Hypothalamus (tissue), 51 donors: ENCODE results near the gene FBF1.

Experiments
- DNase-seq, 51 donors: peaks; one replicate each; lab custom pipeline; 2025; lab: John Stamatoyannopoulos, UW

The FBF1 gene

DNA sequence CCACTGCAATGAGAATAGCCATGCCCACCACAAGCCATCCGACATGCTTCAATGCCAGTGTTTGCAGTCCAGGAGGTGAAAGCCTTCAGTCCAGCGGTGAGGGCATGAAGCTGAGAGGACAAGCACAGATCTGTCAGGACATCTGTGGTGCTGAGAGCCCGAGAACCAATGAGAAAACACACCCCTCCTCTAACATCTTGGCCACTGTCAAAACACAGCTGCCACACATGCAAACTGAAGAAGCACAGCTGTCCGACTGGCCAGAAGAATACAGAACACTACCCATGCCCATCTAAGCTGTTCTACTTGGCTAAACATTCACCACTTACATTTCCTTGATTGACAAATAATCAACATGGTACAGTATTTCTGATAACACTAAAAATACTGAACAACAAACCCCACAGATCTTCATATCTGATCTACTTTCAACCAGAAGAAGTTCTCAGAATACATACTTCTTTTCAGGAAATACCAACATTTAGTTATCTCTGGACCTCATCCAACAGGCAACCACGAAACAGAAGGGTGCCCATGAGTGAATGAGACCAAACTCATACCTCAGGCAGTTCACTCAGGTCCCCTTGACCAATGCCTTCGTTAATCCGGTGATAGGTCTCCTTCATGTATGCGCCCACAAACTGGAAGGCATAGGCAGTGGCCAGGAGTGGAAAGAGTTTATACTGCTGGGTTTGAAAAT is 10.2 kb upstream of the FBF1 start:
- peak in 4 of 51 donors; percentile 1 to 22 (median 7) for DNase-seq

DNA sequence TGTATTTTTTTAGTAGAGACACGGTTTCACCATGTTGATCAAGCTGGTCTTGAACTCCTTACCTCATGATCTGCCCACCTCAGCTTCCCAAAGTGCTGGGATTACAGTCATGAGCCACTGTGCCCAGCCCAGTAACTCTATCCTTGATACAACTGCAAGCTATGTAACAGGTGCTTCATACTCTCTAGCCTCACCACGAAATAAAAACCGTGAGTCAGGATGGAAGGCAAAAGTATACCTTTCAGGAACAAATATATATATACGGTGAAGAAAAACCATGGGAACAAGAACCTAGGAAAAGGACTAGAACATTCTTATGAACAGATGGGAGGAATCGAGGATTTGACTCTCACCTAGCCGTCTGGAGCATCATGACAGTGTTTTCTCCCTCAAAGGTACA is 9.6 kb upstream of the FBF1 start:
- DNase-seq, result no peak

DNA sequence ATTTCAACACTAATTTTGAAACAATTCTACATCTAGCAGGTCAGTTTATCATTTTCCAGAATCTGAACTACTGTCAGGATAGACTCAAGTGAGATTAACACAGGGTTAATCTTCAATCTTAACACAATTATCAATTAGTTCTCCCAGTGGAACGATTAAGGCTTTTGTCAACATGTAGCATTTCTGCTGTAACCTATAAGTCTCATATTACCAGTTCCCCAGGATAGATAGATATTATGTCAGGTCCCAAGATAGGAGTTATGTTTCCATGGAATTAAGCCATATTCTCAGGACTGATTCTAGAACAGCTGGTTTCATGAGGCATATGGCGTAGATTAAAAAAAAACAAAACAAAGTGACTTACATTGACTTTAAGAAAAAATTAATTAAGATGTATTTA is 4.4 kb upstream of the FBF1 start:
- DNase-seq, result no peak

DNA sequence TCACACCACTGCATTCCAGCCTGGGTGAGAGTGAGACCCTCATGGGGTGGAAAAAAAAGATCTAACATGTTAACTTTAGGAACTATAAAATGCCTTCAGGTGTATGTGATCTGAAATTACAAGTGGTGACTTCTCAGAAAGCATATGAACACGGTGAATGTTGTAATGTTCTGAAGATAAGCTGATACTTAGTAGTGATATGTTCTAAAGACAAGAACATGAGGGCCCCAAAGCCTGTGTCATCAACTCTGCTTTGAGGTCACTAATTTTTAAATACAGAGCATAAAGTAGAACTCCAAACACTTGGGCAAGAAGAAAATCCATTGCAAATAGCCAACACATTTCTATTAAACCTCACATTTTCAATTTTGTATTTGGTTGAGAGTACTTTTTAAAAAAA is 2.6 kb upstream of the FBF1 start:
- no peak for DNase-seq

DNA sequence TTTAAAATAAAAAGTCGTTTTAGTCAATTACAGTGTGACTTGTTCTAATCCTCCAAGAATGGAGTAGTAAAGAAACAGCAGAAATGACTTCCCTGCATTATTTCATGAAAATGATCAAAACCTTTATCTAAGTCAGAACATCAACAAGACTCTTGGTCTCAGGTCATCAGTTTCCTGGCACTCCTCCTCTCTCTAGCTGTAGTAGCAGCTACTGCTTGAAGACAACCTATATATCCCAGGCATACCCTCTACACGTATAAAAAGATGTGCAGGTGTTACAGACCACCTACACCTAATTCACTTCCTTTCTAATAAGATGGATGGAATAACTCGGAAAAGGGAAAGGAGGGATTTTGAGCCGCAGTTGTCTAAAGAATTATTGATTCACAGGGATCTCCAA is 1.6 kb upstream of the FBF1 start:
- no peak for DNase-seq

DNA sequence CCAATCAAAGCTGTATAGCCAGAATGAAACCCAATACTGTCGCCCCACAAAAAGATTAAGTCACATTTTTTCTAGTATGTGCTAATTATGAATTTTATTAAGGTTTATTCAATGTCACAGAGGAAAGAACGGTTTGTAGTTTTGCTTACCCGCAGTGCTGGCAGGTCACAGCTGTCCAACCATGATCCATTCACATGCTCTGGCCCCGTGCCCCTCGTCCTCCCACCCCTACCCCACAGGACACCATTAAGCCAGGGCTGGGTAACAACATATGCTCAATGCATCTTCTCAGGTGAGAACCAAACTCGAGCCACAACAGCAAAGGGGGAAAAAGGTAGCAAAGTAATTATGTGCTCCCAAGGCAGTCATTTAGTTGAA is 589 bp upstream of the FBF1 start:
- DNase-seq, result no peak

DNA sequence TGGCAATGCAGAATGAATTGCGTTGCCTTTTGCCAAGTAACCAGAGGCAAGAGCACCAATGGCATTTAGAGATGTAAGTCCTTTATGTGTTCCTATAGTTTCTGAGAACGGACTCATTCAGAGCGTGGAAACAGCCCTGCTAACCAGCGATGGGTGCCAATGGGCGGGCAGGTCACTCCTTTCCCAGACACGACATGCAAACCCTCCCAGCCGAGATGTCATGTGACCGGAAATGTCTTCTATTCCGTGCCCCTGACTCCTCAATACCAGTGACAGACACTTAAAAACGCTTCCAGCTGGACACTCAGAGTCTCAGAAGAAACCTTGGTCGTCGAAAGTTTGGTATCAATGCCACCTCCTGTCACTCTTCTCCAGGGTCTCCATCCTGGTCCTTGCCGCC is 3.2 kb downstream of the FBF1 start:
- no peak for DNase-seq

DNA sequence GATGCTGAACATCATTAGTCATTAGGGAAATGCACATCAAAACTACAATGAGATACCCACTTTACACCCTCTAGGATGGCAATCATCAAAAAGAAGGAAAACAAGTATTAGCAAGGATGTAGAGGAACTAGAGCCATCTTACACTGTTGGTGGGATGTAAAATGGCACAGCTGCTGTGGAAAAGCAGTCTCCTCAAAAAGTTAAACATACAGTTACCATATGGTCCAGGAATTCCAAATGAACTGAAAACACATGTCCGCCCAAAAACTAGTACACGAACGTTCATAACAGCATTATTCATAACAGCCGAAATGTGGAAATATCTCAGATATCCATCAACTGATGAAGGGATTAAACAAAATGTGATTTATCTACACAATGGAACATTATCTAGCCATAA is 7.0 kb downstream of the FBF1 start:
- DNase-seq, result no peak

DNA sequence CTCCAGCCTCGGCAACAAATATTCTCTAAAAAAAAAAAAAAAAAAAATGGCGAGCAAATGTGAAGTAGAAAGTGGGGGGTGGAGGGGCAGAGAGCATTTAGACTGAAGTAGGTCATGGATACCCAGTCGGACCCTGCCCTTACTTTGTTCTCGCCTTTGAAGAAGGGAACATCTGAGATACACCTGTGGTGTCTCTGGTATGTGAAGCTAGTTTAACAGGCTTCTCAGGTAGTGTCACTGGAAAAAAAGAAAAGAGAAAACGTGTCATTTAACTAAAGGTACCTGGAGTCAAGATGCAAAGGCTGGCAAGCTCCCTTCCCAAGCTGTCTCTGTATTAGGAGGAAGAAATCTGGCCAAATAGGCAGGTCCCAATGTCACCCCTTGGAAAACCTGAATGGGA is 8.0 kb downstream of the FBF1 start:
- no peak for DNase-seq

DNA sequence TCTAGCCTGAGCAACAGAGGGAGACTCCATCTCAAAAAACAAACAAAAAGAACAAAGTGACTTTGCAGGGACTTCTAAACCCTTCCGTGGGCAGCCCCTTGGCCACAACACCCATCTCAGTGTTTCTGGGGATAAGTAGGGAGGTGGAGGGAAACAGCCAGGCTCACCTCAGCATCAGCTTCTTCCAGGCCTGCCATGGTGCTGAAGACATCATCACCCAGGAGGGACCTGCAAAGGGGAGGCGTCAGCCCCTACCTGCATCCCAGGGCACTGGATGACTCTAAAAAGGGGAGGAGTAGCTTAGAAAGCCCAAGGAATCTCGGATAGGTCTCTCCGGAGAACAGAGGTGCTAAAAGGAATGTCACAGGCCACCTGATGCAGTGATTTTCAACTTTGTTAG is 9.8 kb downstream of the FBF1 start:
- no peak for DNase-seq

DNA sequence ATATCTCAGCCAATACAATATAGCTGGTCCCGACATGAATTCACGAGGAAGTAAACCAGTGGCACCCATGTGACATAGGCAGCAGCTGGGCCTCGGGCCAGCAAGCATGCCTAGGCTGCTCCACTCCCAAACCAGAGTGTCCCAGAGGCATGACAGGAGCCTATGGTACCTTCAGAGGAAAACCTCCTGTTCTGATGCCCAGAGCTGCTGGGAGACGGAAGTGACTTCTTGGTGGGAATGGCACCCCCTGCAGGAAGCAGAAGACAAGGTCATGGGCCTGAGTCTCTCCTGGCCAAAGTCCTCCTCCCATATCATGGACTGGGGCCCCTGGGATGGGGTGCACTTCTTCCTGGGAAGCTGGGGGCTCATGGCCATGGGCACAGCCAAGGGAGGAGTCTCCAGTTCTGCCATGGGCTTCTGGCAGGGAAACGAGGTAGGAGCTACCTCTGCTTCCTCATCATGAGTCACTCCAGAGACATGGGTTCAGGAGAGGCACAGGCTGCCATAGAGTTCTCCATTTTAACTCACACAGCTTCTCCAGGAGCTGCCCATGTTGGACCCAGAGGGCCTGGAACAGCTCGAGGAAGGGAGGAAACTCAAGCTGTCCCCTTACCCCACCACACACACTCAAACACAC is 13.4 kb downstream of the FBF1 start:
- no peak for DNase-seq

DNA sequence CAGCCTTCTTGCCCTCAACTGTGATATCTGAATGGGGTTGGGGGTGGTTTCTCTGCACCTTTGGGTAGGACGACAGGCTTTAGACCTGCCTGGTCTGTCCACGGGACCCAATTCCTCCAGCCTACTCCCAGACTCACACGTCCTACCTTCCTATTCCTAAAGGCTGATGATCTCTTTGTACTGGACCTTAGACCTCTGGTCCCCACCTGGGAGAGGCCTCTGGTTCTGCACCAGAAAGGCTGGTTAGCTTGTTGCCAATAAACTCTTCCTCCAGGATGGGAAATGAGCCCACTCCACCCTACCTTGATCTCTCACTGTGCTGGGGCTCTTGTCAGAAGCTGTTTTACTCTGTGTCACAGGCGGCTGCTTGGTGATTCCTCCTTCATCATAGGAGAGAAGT is 14.4 kb downstream of the FBF1 start:
- no peak for DNase-seq

DNA sequence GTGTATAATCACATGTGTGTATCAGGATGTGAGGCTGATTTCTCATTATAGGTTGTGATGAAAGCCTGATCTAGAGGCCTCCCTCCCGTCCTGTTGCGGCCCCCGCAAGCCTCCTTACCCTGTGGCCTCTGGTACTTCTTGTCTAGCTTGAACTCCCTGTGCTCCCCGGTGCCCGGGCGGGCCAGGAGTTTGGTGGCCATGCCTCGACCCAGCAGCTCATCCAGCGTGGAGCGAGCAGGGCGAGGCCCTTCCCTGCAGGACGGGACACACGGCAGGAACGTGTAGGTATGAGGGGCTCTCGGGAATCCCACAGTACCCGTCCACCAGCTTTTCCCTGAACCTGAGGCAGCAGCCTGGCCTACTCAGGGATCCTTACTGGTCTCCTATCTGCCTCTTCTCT is 14.9 kb downstream of the FBF1 start:
- no peak for DNase-seq

DNA sequence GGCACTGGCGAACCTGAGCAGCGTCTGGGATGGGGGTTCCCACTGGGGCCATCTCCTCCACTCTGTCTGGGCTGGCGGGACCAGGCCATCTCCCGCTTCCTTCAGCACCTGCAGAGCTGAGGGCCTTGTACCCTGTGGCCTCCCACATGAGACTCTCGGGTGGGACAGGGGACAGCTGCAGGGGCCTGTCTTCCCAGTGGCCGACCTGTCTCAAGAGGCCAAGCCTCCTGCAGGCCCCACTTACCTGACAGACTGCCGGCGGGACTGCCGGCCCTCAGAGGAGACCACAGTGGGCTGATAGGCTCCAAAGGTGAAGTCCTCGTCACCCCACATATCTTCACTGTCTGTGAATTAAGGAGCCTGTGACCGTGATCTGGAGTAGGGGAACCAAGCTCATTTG is 15.7 kb downstream of the FBF1 start:
- DNase-seq, result no peak

DNA sequence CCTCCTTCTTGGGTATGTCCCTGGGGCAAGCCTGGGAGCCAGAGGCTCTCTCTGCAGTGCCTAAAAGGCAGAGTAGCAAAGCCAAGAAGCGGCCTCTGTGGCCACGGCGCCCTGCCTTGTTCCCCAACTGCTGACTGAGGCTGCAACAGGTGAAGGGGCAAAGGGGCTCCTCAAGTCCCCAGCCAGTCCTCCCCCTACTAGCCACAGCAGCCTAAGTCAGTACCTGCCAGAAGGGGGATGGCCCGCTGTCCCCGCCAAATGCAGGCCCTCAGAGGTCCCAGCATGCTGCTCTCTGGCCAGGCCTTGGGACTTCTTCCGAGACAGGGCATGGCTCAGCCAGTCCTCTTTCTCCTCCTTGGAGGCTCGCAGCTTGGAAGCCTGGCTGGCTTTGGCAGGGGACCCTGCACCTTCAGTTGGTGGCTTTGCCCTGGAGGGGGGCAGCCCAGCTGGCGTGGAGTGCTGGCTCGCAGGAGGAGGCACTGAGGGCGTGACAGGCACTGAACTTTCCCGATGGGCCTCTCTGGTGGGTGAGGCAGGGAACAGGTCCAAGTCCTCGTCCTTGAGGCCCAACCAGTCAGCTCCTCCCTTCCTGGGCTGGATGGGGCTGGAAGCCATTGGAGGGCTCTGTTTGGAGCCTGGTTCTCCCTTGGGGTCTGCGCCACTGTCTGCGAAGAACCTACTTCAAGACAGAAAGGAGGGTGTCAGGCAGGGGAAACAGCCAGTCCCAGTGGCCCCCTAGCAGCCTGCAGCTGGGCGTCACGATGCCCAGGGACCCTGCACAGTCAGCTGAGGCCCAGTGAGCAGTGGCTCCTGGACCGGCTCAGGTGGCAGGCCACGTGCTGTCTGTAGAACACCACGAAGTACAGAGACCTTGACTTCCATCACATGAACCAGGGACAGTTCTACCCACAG is 17.6 kb downstream of the FBF1 start:
- DNase-seq, result no peak

DNA sequence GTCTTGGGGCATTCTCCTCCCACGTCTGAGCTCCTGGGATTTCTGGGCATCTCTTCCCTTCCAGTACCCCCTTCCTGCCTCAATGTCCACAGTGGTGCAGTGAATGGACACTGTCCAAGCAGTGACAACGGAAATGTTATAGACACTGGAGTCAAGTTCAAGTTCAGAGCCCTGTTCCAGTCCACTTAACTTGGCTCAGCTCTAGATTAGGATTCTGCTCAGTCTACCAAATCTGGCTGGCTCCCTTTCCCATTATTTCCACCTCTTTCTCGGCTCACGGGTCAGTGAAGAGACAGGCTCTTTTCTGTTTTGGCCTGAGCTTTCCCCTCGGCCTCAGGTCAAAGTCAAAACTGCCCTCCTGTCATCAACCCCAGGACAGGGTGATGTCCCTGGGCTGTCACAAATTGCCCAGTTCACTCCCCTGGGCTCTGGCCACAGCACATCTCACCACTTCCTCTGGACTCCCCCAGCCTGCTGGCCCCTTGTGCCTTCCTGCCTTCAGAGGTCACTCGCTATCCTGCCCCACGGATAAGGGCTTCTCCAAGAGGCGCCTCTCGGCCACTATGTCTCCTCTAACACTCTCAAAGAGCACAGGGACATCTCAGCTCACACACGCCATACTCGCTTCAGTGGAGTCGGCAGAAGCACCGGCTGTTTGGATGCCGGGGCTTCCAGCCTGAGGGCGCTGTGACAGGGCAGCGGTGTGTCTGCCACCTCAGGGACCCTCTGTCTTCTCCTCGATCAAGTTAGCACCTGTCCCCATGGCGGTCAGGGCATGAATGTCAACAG is 18.5 kb downstream of the FBF1 start:
- no peak for DNase-seq

DNA sequence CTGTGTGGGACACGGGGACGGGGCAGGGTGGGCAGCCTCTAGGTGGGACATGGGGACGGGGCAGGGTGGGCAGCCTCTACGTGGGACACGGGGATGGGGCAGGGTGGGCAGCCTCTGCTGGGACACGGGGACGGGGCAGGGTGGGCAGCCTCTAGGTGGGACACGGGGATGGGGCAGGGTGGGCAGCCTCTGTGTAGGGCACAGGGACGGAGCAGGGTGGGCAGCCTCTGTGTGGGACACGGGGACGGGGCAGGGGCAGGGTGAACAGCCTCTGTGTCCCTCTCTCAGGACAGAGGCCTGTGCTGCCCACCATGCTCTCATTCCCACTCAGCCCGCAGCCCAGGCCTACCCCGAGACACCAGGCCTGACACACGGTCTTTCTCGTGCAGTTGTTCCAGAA is 19.2 kb downstream of the FBF1 start:
- DNase-seq, result no peak

DNA sequence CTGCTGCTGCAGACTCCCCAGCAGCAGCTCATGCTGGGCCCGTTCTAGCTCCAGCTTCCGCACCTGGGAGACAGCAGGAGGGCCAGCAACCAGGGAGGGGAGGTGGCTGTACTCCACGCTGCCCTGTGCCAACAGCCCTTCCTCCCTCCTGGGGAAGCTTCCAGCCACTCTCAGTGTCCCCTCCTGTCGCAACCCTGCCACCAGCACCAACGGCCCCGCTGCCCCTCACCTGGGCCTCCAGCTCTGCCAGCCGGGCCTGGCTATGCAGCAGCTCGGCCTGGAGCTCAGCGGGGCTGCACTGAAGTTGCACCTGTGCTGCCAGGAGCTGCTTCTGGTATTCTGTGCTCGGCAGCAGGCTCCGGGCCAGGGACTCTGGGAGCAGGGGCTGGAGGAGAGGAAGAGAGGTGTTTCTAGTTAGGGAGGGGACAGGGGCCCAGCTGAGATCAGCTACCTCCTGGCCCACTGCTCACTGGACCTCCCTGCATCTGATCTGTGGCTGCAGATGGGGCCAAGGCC is 20.7 kb downstream of the FBF1 start:
- DNase-seq, result no peak

DNA sequence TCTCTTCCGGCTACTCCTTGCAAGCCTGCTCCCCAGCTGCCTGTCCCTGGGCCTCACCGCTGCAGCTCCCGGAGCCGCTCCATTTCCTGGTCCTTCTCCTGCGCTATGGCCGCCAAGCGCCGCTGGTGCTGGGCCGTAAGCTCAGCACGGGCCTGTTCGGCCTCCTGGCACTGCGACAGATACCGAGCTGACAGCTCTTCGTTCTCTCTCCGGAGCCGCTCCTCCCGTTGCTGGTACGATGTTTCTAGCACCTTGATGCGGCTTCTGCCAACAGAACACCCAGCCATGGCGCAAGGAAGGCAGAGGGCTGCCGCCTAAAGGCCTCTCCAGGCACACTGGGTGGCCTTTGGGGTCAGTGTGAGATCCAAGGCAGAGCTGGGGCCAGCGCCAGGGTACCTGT is 21.2 kb downstream of the FBF1 start:
- DNase-seq, result no peak

DNA sequence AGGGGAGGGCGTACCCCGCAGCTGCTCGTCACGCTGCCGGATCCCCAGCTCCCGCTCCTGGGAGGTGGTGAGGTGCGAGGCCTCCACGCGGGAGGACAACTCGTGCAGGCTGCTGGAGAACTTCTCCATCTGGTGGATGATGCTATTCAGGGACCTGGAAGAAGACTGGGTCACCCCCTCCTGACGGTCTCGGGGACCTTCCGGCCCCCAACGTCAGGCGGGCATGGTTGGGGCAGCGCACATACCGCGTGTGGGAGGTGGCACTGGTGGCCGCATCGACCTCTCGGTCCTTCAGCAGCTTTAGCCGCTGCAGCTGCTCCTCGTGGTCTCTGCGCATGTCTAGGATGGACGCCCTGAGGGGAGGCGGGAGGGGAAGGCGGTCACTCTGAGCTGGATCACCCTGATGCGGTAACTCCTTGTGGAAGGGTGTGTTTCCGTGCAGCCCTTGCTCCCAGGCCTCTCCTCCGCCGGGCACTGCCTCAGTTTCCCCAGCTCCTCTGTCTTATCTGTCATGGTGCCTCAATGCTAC is 22.9 kb downstream of the FBF1 start:
- DNase-seq, result no peak
